K562 treated with DMSO at 1 percent for 48 hours (cell line): ENCODE data around the gene TMX1. TPM values are rescaled to one million over a fixed set of nuclear protein-coding genes. Genes with fewer than 3 reads are reported as not detected.

ENCODE experiments used
- total RNA-seq: library from RNA; unstranded; fragments of 300-600 nt; gene quantifications from 2 replicates; pipeline ENCODE4 v1.2.3, GENCODE V29; 2022; ENCODE audit warnings: low replicate concordance; ENCODE audit errors: extremely low read depth

TMX1 gene
- total RNA-seq, result not detected in 2 replicates

GRCh38 chr14:51239813-51240803 is at the start of gene TMX1:
Gene TMX1 (plus strand): TSS chr14:51240247. CDS start chr14:51240293, 46 bp downstream.

Other genes starting within 250 kb of the TMX1 start
- not detected in 2 replicates for gene TRIM9, start 145.1 kb upstream of the TMX1 start, total RNA-seq